ENCODE data around the gene PLA2G12B.

DNA sequence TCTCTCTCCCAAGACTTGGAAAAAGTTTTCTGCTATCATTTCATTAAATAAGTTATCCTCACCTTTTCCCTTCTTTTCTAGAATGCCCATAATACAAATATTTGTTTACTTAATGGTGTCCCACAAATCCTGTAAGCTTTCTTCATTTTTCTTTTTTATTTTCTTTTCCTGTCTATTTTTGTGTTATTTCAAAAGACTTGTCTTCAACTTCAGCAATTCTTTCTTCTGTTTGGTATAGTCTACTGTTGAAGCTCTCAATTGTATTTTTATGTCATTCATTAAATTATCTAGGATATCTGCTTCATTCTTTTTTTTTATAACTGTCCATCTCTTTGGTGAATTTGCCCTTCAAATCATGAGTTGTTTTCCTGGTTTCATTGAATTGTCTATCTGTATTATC is 25.1 kb upstream of the PLA2G12B start:
- TF ChIP-seq CTCF (conservative IDR thresholded peaks at IDR 0.05; ENCODE audit: low read length) = no peak
- TF ChIP-seq EZH2phosphoT487 (IDR thresholded peaks at IDR 0.05; ENCODE audit: borderline replicate concordance, low read depth, low read length) = no peak
